GM21367 (cell line): ENCODE measurements around the gene SPEG.
"Not testable (repeated sequence)": the region's sequence is repeated elsewhere in the genome, so short reads cannot be mapped to it uniquely, and the experiment has no call there.

Experiments
- ATAC-seq: cut with Tn5 transposase; IDR thresholded peaks from one replicate; pipeline ENCODE4 v1.9.1; 2021; ENCODE audit not compliant: unreplicated experiment

SPEG gene

GRCh38 chr2:219404954-219405353 lies 29.7 kb upstream of the SPEG start:
- no peak for ATAC-seq

- no peak for ATAC-seq
These were observed 29.2 kb upstream of the SPEG start for GRCh38 chr2:219405451-219405850.

GRCh38 chr2:219405958-219406860 lies 28.4 kb upstream of the SPEG start:
- ATAC-seq: no peak

- ATAC-seq: no peak
These were observed 27.8 kb upstream of the SPEG start for GRCh38 chr2:219406861-219407230.

GRCh38 chr2:219407343-219407742 lies 27.3 kb upstream of the SPEG start:
- ATAC-seq: not testable (repeated sequence)

GRCh38 chr2:219408204-219408603 lies 26.4 kb upstream of the SPEG start:
- no peak for ATAC-seq

- ATAC-seq: no peak
These were observed 26.0 kb upstream of the SPEG start for GRCh38 chr2:219408631-219409030.

GRCh38 chr2:219409619-219410018 lies 25.0 kb upstream of the SPEG start:
- no peak for ATAC-seq

- ATAC-seq: no peak
These were observed 24.3 kb upstream of the SPEG start for GRCh38 chr2:219410390-219410789.

- ATAC-seq: no peak
These were observed 19.8 kb upstream of the SPEG start for GRCh38 chr2:219414857-219415256.

- no peak for ATAC-seq
These were observed 18.9 kb upstream of the SPEG start for GRCh38 chr2:219415580-219416234.

GRCh38 chr2:219416235-219416602 lies 18.4 kb upstream of the SPEG start:
- no peak for ATAC-seq

- ATAC-seq: no peak
These were observed 17.7 kb upstream of the SPEG start for GRCh38 chr2:219416938-219417337.

- ATAC-seq: no peak
These were observed 17.3 kb upstream of the SPEG start for GRCh38 chr2:219417374-219417773.

GRCh38 chr2:219418155-219419011 lies 16.3 kb upstream of the SPEG start, which contains the start of gene DES:
DES (plus strand) TSS chr2:219418377; CDS start chr2:219418463, 86 bp downstream.
- no peak for ATAC-seq

- ATAC-seq: no peak
These were observed 15.7 kb upstream of the SPEG start for GRCh38 chr2:219419012-219419324.

GRCh38 chr2:219419331-219420197 lies 15.1 kb upstream of the SPEG start:
- no peak for ATAC-seq

- ATAC-seq: no peak
These were observed 14.0 kb upstream of the SPEG start for GRCh38 chr2:219420687-219421086.

GRCh38 chr2:219421323-219421722 lies 13.3 kb upstream of the SPEG start:
- no peak for ATAC-seq

GRCh38 chr2:219422952-219423534 lies 11.6 kb upstream of the SPEG start:
- no peak for ATAC-seq
